ENCODE measurements around the gene RAB3GAP1. TPM values are rescaled to one million over a fixed set of nuclear protein-coding genes. Genes with fewer than 3 reads are reported as not detected.

The RAB3GAP1 gene
- total RNA-seq, 3 donors from 2014 or later (not counting 1 experiment from before 2014, with no cell fraction given) = 9.6 to 12.6 (median 9.8) TPM

- Histone ChIP-seq H3K27me3 (ENCODE audit: control insufficient read depth, insufficient read depth, low read length) (no peaks in the 10 kb centered on the region), H3K36me3 (ENCODE audit: control insufficient read depth, insufficient read depth, low read length) (peaks cover 3% of the 10 kb centered on the region), H3K4me1 (ENCODE audit: control insufficient read depth, insufficient read depth, low read length) (no peaks in the 10 kb centered on the region), H3K4me3 (ENCODE audit: low read length) (no peak overlapping the region), H3K27ac (ENCODE audit: low read length) (no peak overlapping the region), H3K9me3 (ENCODE audit: control insufficient read depth, insufficient read depth, low read length) (no peaks in the 10 kb centered on the region)
- ATAC-seq (no peak), DNase-seq (no peak)
- Mint-ChIP-seq H3K4me3 (no peak overlapping the region), H3K36me3 (no peaks in the 10 kb centered on the region), H3K4me1 (peaks cover 4% of the 10 kb centered on the region in 2 donors), H3K27me3 (ENCODE audit: low read depth in 2 of 2) (peaks cover 0 to 6% of the 10 kb centered on the region in 2 donors), H3K27ac (no peak overlapping the region), H3K9me3 (no peaks in the 10 kb centered on the region)
- intact Hi-C loops (cut with micrococcal nuclease) = no loop called here
- WGBS (ENCODE audit: insufficient coverage) = 88% methylated on average over 1 of the region's 3 CpGs
- TF ChIP-seq, protein P1, sequence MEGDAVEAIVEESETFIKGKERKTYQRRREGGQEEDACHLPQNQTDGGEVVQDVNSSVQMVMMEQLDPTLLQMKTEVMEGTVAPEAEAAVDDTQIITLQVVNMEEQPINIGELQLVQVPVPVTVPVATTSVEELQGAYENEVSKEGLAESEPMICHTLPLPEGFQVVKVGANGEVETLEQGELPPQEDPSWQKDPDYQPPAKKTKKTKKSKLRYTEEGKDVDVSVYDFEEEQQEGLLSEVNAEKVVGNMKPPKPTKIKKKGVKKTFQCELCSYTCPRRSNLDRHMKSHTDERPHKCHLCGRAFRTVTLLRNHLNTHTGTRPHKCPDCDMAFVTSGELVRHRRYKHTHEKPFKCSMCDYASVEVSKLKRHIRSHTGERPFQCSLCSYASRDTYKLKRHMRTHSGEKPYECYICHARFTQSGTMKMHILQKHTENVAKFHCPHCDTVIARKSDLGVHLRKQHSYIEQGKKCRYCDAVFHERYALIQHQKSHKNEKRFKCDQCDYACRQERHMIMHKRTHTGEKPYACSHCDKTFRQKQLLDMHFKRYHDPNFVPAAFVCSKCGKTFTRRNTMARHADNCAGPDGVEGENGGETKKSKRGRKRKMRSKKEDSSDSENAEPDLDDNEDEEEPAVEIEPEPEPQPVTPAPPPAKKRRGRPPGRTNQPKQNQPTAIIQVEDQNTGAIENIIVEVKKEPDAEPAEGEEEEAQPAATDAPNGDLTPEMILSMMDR (IDR thresholded peaks at IDR 0.05) = no peak
Observed at GRCh38 chr2:135095591-135095990, 43.5 kb downstream of the RAB3GAP1 start.

- H3K27me3 ChIP-seq (ENCODE audit: control insufficient read depth, insufficient read depth, low read length) = no peaks in the 10 kb centered on the region
- Mint-ChIP-seq H3K36me3 (no peaks in the 10 kb centered on the region), H3K9me3 (no peaks in the 10 kb centered on the region), H3K27me3 (ENCODE audit: low read depth in 2 of 2) (peaks cover 1 to 14% of the 10 kb centered on the region in 2 donors), H3K27ac (no peak overlapping the region), H3K4me3 (no peak overlapping the region), H3K4me1 (peaks cover 4% of the 10 kb centered on the region in 2 donors)
- H3K9me3 ChIP-seq (ENCODE audit: control insufficient read depth, insufficient read depth, low read length) = no peaks in the 10 kb centered on the region
- intact Hi-C loops (cut with micrococcal nuclease) = no loop called here
- H3K27ac ChIP-seq (ENCODE audit: low read length) = no peak overlapping the region
- TF ChIP-seq, protein P1 (IDR thresholded peaks at IDR 0.05) = no peak
- H3K4me3 ChIP-seq (ENCODE audit: low read length) = no peak overlapping the region
- WGBS (ENCODE audit: insufficient coverage) = 86% methylated on average over 1 of the region's 4 CpGs
- peaks cover 3% of the 10 kb centered on the region for H3K36me3 ChIP-seq (ENCODE audit: control insufficient read depth, insufficient read depth, low read length)
- no peak for DNase-seq
- no peak for ATAC-seq
- H3K4me1 ChIP-seq (ENCODE audit: control insufficient read depth, insufficient read depth, low read length) = no peaks in the 10 kb centered on the region
Observed at GRCh38 chr2:135096665-135097446, 44.8 kb downstream of the RAB3GAP1 start.

GRCh38 chr2:135097532-135098231 is 45.6 kb downstream of the RAB3GAP1 start:
- no peak overlapping the region for H3K4me3 ChIP-seq (ENCODE audit: low read length)
- H3K36me3 ChIP-seq (ENCODE audit: control insufficient read depth, insufficient read depth, low read length) = peaks cover 3% of the 10 kb centered on the region
- no peaks in the 10 kb centered on the region for H3K4me1 ChIP-seq (ENCODE audit: control insufficient read depth, insufficient read depth, low read length)
- Mint-ChIP-seq H3K9me3 (no peaks in the 10 kb centered on the region), H3K4me3 (no peak overlapping the region), H3K4me1 (peaks cover 4% of the 10 kb centered on the region in 2 donors), H3K36me3 (no peaks in the 10 kb centered on the region), H3K27me3 (ENCODE audit: low read depth in 2 of 2) (peaks cover 4 to 17% of the 10 kb centered on the region in 2 donors), H3K27ac (no peak overlapping the region)
- TF ChIP-seq, protein P1 (IDR thresholded peaks at IDR 0.05) = no peak
- DNase-seq = no peak
- H3K27me3 ChIP-seq (ENCODE audit: control insufficient read depth, insufficient read depth, low read length) = no peaks in the 10 kb centered on the region
- H3K9me3 ChIP-seq (ENCODE audit: control insufficient read depth, insufficient read depth, low read length) = no peaks in the 10 kb centered on the region
- intact Hi-C loops (cut with micrococcal nuclease) = no loop called here
- WGBS (ENCODE audit: insufficient coverage) = no CpG with 5 or more reads among the region's 2 CpGs
- H3K27ac ChIP-seq (ENCODE audit: low read length) = no peak overlapping the region
- ATAC-seq = no peak

Measured in natural killer cell (primary cell).